HEK293 (cell line): Measurements from ENCODE around the gene CHCHD6.

Experiments used
- CTCF ChIA-PET: fragments of 350-600 bp; formaldehyde crosslinking; extraction: SDS; loops from one replicate; lab custom pipeline; 2021; ENCODE audit warnings: antibody characterized with exemption; lab: Yijun Ruan, JAX
- POLR2A ChIA-PET: fragments of 300-600 bp; formaldehyde crosslinking; extraction: SDS; loops from one replicate; lab custom pipeline; 2020; ENCODE audit warnings: antibody characterized with exemption, inconsistent platforms; lab: Yijun Ruan, JAX
- H3K27ac ChIP-seq: fragments of 200-500 bp; sonication (Bioruptor generic); 2 replicates; pipeline ENCODE4 v1.5.1; 2014; ENCODE audit warnings: low read depth, low read length, control low read depth, inconsistent platforms; ENCODE audit errors: extremely low read depth
- H3K36me3 ChIP-seq, 2 experiments: fragments of 200-500 bp in 1 of 2; sonication (Bioruptor generic) in 1 of 2; 1 replicate in 1 of 2; 2 replicates in 1 of 2; pipeline ENCODE4 v1.5.1; 2014 to 2017; ENCODE audit warnings: inconsistent platforms in 2 of 2, low read length in 2 of 2; ENCODE audit not compliant: control insufficient read depth in 2 of 2, insufficient read depth in 1 of 2
- H3K4me1 ChIP-seq: fragments of 200-500 bp; sonication (Bioruptor generic); 2 replicates; pipeline ENCODE4 v1.5.1; 2014; ENCODE audit warnings: mild to moderate bottlenecking, low read length, inconsistent platforms; ENCODE audit not compliant: control insufficient read depth, insufficient read depth
- H3K4me3 ChIP-seq: 2 replicates; pipeline ENCODE4 v1.5.1; 2011; ENCODE audit warnings: low read depth, mild to moderate bottlenecking, control low read depth, low read length, moderate library complexity
- H3K9me3 ChIP-seq: fragments of 200-500 bp; sonication (Bioruptor generic); 2 replicates; pipeline ENCODE4 v1.5.1; 2014; ENCODE audit warnings: low read depth, low read length, inconsistent platforms; ENCODE audit not compliant: control insufficient read depth, insufficient read depth
- KLF1 ChIP-seq: fragments of 450-650 bp; formaldehyde crosslinking; IDR thresholded peaks from 2 replicates; pipeline ENCODE4 v1.5.1; 2016; ENCODE audit warnings: missing biosample characterization, missing genetic modification characterization
- OVOL3 ChIP-seq: fragments of 450-650 bp; formaldehyde crosslinking; IDR thresholded peaks from 2 replicates; pipeline ENCODE4 v1.5.1; 2016; ENCODE audit warnings: missing biosample characterization, missing genetic modification characterization
- SETDB1 ChIP-seq: IDR thresholded peaks from one replicate; pipeline ENCODE4 v1.6.1; 2017; ENCODE audit warnings: mild to moderate bottlenecking, low read length, moderate library complexity, mixed read lengths; ENCODE audit not compliant: insufficient read length
- ZFP3 ChIP-seq: fragments of 450-650 bp; formaldehyde crosslinking; IDR thresholded peaks from 2 replicates; pipeline ENCODE4 v1.5.1; 2016; ENCODE audit warnings: low read depth, missing biosample characterization, missing genetic modification characterization
- ZNF133 ChIP-seq: fragments of 450-650 bp; formaldehyde crosslinking; IDR thresholded peaks from 2 replicates; pipeline ENCODE4 v1.5.1; 2016; ENCODE audit warnings: missing biosample characterization, missing genetic modification characterization
- ZNF302 ChIP-seq: fragments of 450-650 bp; formaldehyde crosslinking; IDR thresholded peaks from 2 replicates; pipeline ENCODE4 v1.5.1; 2016; ENCODE audit warnings: missing biosample characterization, missing genetic modification characterization, low read depth
- ZNF324 ChIP-seq: fragments of 450-650 bp; formaldehyde crosslinking; IDR thresholded peaks from 2 replicates; pipeline ENCODE4 v1.5.1; 2016; ENCODE audit warnings: missing biosample characterization, missing genetic modification characterization
- ZNF394 ChIP-seq: fragments of 450-650 bp; formaldehyde crosslinking; IDR thresholded peaks from 2 replicates; pipeline ENCODE4 v1.5.1; 2016; ENCODE audit warnings: missing biosample characterization, missing genetic modification characterization, mild to moderate bottlenecking, moderate library complexity, borderline replicate concordance
- ZNF404 ChIP-seq: fragments of 450-650 bp; formaldehyde crosslinking; IDR thresholded peaks from 2 replicates; pipeline ENCODE4 v1.5.1; 2017; ENCODE audit warnings: missing biosample characterization, missing genetic modification characterization
- ZNF423 ChIP-seq: fragments of 450-650 bp; formaldehyde crosslinking; IDR thresholded peaks from 2 replicates; pipeline ENCODE4 v1.5.1; 2016; ENCODE audit warnings: missing biosample characterization, missing genetic modification characterization
- ZNF433 ChIP-seq: fragments of 450-650 bp; formaldehyde crosslinking; IDR thresholded peaks from 2 replicates; pipeline ENCODE4 v1.5.1; 2016; ENCODE audit warnings: missing biosample characterization, missing genetic modification characterization, low read depth
- ZNF529 ChIP-seq: fragments of 450-650 bp; formaldehyde crosslinking; IDR thresholded peaks from 2 replicates; pipeline ENCODE4 v1.5.1; 2017; ENCODE audit warnings: missing genetic modification characterization, missing biosample characterization; ENCODE audit not compliant: insufficient replicate concordance
- ZNF544 ChIP-seq: fragments of 450-650 bp; formaldehyde crosslinking; IDR thresholded peaks from 2 replicates; pipeline ENCODE4 v1.5.0; 2017; ENCODE audit warnings: missing biosample characterization, missing genetic modification characterization
- ZNF600 ChIP-seq: fragments of 450-650 bp; formaldehyde crosslinking; IDR thresholded peaks from 2 replicates; pipeline ENCODE4 v1.5.1; 2016; ENCODE audit warnings: missing biosample characterization, missing genetic modification characterization
- ZNF843 ChIP-seq: fragments of 450-650 bp; formaldehyde crosslinking; IDR thresholded peaks from 2 replicates; pipeline ENCODE4 v1.5.1; 2016; ENCODE audit warnings: missing biosample characterization, missing genetic modification characterization
- TF ChIP-seq, protein P1 (sequence below): fragments of 450-650 bp; formaldehyde crosslinking; IDR thresholded peaks from 2 replicates; pipeline ENCODE4 v1.5.1; 2016; ENCODE audit warnings: missing biosample characterization, missing genetic modification characterization
- TF ChIP-seq, protein P2 (sequence below): fragments of 450-650 bp; formaldehyde crosslinking; IDR thresholded peaks from 2 replicates; pipeline ENCODE4 v1.5.1; 2016; ENCODE audit warnings: missing biosample characterization, missing genetic modification characterization, low read depth
- TF ChIP-seq, protein P3 (sequence below): fragments of 450-650 bp; formaldehyde crosslinking; IDR thresholded peaks from 2 replicates; pipeline ENCODE4 v1.5.1; 2017; ENCODE audit warnings: missing biosample characterization, missing genetic modification characterization
- TF ChIP-seq, protein P4 (sequence below): fragments of 450-650 bp; formaldehyde crosslinking; IDR thresholded peaks from 2 replicates; pipeline ENCODE4 v1.5.1; 2016; ENCODE audit warnings: missing biosample characterization, missing genetic modification characterization
- TF ChIP-seq, protein P5 (sequence below): IDR thresholded peaks from 2 replicates; pipeline ENCODE4 v1.6.1; 2011; ENCODE audit warnings: mild to moderate bottlenecking, low read depth, low read length, borderline replicate concordance

The CHCHD6 gene

DNA sequence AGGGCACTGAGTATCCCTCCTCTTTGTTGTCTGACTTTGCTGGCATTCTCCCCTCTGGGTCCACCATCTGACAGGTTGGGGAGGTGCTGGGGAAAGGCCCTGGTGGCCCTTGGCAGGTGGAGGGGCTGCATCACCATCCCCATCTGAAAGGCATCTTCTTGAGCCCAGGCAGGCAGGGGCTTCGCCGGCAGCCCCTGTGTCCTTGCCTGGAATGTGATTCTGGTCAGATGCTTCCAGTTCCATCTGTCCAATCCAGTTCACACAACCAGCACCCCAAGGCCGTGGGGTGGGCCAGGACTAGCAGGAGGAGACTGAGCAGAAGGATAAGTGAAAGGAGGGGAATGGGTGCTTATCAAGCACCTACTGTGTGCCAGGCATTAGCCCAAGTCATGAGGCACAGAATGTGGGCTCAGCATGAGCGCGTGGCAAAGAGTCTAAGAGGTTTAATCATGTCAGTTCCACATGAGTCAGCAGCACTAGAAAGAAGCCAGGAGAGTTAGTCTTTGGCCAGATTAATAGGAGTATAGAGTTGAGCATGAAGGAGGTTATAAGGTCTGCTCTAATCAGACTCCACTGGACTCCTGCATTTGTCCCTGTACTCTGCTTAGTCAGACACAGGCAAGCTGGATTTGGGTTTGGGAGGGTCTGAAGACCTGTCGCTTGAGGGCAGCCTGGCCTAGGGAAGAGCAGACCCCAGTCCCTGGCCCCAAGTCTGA lies 38.7 kb upstream of the CHCHD6 start:
- ChIA-PET POLR2A (no interaction called here), CTCF (no interaction called here)
- no peaks in the 10 kb centered on the region for H3K9me3 ChIP-seq
- H3K27ac ChIP-seq = no peak overlapping the region
- H3K4me1 ChIP-seq = no peaks in the 10 kb centered on the region
- H3K36me3 ChIP-seq = no peaks in the 10 kb centered on the region
- H3K4me3 ChIP-seq = no peak overlapping the region
- TF ChIP-seq ZNF324 (tag by site-specific recombination) = no peak
- TF ChIP-seq KLF1 (tag by site-specific recombination) = no peak
- TF ChIP-seq ZNF404 (tag by site-specific recombination) = no peak
- TF ChIP-seq ZNF133 = no peak
- TF ChIP-seq, protein P1, sequence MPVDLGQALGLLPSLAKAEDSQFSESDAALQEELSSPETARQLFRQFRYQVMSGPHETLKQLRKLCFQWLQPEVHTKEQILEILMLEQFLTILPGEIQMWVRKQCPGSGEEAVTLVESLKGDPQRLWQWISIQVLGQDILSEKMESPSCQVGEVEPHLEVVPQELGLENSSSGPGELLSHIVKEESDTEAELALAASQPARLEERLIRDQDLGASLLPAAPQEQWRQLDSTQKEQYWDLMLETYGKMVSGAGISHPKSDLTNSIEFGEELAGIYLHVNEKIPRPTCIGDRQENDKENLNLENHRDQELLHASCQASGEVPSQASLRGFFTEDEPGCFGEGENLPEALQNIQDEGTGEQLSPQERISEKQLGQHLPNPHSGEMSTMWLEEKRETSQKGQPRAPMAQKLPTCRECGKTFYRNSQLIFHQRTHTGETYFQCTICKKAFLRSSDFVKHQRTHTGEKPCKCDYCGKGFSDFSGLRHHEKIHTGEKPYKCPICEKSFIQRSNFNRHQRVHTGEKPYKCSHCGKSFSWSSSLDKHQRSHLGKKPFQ (tag by site-specific recombination) = no peak
- no peak for TF ChIP-seq ZNF302

DNA sequence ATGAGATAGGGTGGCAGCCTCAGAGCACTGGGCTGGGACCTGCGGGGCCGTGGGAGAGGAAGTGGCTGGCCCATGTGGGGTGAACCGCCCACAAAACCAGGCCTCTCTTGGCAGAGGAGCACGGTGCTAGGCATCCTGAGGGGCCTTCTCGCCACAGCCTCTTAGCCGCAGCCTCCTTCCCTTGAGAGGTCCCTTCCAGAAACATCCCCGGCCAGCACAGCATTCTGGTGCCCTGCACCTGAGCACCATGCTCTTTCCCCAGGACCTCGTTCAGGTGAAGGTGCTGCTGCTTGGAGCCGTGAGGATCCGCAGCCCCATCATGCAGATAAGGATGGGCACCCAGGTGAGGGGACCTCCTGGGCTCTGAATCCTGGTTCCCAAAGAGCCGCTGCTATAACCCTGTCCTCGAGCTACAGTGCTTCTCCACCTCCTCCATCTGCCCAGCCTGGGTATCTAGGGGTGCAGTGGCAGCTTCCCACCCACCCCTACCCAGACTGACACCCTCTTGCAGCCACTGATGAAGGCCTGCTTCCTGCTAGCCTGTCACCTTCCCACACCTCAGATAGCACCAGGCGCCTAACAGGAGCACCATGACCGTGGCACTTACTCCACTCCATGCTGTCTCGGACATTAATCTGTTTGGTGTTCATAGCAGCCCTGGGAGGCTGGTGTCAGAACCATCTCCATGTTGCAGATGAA lies 37.9 kb upstream of the CHCHD6 start:
- CTCF ChIA-PET = no interaction called here
- no peaks in the 10 kb centered on the region for H3K4me1 ChIP-seq
- no peak overlapping the region for H3K4me3 ChIP-seq
- TF ChIP-seq OVOL3 (no peak), ZFP3 (tag by site-specific recombination) (no peak), ZNF529 (no peak), ZNF544 (no peak), ZNF433 (tag by site-specific recombination) (no peak), ZNF600 (tag by site-specific recombination) (no peak), SETDB1 (no peak)
- TF ChIP-seq, protein P2, sequence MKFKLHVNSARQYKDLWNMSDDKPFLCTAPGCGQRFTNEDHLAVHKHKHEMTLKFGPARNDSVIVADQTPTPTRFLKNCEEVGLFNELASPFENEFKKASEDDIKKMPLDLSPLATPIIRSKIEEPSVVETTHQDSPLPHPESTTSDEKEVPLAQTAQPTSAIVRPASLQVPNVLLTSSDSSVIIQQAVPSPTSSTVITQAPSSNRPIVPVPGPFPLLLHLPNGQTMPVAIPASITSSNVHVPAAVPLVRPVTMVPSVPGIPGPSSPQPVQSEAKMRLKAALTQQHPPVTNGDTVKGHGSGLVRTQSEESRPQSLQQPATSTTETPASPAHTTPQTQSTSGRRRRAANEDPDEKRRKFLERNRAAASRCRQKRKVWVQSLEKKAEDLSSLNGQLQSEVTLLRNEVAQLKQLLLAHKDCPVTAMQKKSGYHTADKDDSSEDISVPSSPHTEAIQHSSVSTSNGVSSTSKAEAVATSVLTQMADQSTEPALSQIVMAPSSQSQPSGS (tag by site-specific recombination) = no peak
- TF ChIP-seq, protein P3, sequence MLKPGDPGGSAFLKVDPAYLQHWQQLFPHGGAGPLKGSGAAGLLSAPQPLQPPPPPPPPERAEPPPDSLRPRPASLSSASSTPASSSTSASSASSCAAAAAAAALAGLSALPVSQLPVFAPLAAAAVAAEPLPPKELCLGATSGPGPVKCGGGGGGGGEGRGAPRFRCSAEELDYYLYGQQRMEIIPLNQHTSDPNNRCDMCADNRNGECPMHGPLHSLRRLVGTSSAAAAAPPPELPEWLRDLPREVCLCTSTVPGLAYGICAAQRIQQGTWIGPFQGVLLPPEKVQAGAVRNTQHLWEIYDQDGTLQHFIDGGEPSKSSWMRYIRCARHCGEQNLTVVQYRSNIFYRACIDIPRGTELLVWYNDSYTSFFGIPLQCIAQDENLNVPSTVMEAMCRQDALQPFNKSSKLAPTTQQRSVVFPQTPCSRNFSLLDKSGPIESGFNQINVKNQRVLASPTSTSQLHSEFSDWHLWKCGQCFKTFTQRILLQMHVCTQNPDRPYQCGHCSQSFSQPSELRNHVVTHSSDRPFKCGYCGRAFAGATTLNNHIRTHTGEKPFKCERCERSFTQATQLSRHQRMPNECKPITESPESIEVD = no peak
- no peaks in the 10 kb centered on the region for H3K9me3 ChIP-seq
- H3K36me3 ChIP-seq = no peaks in the 10 kb centered on the region
- H3K27ac ChIP-seq = no peak overlapping the region
- POLR2A ChIA-PET = no interaction called here

DNA sequence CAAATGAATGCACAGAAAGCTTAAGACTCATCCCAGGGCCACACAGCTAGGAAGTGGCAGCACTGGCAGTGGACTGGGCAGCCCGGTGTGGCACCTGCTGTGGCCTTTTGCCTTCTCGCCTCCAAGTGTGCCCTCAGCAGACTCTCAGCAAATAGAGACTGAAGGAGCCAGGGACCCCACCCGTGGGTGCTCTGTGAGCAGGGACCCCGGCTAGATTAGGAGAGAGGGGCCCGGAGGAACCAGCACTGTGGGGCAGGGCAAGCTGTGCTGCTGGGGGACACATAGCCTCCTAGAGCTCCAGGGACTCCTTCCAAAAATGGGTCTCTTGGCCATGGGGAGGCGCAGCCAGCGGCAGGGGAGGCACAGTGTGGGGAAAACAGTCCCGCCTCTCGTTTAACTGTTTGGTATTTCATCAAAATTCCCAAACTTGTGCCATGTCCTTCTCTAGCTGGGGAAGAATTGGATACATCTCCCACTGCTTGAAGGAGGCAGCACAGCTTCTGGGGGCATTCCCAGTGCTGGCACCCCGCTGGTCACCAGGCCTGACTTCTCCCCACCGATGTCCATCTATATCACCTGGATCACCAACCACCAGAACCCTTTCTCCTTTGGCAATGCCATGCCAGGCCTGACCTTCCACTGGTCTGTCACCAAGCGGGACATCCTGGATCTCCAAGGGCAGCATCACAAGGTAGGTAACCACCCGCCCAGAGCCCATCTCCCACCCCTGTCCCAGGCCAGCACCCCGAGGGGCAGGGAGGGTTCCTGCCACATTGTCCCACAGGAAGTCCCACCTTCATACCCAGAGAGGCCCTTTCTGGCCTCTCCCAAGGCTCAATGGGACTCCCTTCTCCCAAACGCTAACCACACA lies 37.1 kb upstream of the CHCHD6 start:
- H3K4me1 ChIP-seq = no peaks in the 10 kb centered on the region
- H3K9me3 ChIP-seq = no peaks in the 10 kb centered on the region
- ChIA-PET POLR2A (no interaction called here), CTCF (no interaction called here)
- H3K4me3 ChIP-seq = no peak overlapping the region
- no peak overlapping the region for H3K27ac ChIP-seq
- no peaks in the 10 kb centered on the region for H3K36me3 ChIP-seq
- TF ChIP-seq ZNF394 (tag by site-specific recombination) (no peak), ZNF843 (no peak), ZNF423 (tag by site-specific recombination) (no peak)
- TF ChIP-seq, protein P4, sequence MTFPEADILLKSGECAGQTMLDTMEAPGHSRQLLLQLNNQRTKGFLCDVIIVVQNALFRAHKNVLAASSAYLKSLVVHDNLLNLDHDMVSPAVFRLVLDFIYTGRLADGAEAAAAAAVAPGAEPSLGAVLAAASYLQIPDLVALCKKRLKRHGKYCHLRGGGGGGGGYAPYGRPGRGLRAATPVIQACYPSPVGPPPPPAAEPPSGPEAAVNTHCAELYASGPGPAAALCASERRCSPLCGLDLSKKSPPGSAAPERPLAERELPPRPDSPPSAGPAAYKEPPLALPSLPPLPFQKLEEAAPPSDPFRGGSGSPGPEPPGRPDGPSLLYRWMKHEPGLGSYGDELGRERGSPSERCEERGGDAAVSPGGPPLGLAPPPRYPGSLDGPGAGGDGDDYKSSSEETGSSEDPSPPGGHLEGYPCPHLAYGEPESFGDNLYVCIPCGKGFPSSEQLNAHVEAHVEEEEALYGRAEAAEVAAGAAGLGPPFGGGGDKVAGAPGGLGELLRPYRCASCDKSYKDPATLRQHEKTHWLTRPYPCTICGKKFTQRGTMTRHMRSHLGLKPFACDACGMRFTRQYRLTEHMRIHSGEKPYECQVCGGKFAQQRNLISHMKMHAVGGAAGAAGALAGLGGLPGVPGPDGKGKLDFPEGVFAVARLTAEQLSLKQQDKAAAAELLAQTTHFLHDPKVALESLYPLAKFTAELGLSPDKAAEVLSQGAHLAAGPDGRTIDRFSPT = no peak
- TF ChIP-seq, protein P5, sequence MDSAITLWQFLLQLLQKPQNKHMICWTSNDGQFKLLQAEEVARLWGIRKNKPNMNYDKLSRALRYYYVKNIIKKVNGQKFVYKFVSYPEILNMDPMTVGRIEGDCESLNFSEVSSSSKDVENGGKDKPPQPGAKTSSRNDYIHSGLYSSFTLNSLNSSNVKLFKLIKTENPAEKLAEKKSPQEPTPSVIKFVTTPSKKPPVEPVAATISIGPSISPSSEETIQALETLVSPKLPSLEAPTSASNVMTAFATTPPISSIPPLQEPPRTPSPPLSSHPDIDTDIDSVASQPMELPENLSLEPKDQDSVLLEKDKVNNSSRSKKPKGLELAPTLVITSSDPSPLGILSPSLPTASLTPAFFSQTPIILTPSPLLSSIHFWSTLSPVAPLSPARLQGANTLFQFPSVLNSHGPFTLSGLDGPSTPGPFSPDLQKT = no peak
